GM12872 (cell line): Measurements from ENCODE around the gene SLC45A2.

Source experiments
- CTCF ChIP-seq: IDR thresholded peaks from 3 replicates; pipeline ENCODE4 v1.5.1; 2011; ENCODE audit warnings: low read depth, mild to moderate bottlenecking, low read length, moderate library complexity; ENCODE audit not compliant: insufficient read depth

Gene SLC45A2

GRCh38 chr5:33938507-33938796 lies 46.0 kb downstream of the SLC45A2 start:
- TF ChIP-seq CTCF, result no peak

- TF ChIP-seq CTCF, result no peak
Measured at GRCh38 chr5:33937707-33938506, 46.6 kb downstream of the SLC45A2 start.

- TF ChIP-seq CTCF, result no peak
Measured at GRCh38 chr5:33937017-33937706, 47.3 kb downstream of the SLC45A2 start.

- no peak for TF ChIP-seq CTCF
Measured at GRCh38 chr5:33936381-33937016, 48.0 kb downstream of the SLC45A2 start, which contains the start of gene RXFP3. Gene RXFP3 (plus strand): TSS chr5:33936386. CDS start chr5:33936741, 355 bp downstream.

GRCh38 chr5:33936004-33936380 lies 48.5 kb downstream of the SLC45A2 start:
- peak; percentile 20; the same call in 1 of the 3 replicates for TF ChIP-seq CTCF

- TF ChIP-seq CTCF, result no peak
Measured at GRCh38 chr5:33934176-33934575, 50.3 kb downstream of the SLC45A2 start.

- TF ChIP-seq CTCF, result no peak
Measured at GRCh38 chr5:33933723-33934169, 50.7 kb downstream of the SLC45A2 start.
